Immature natural killer cell (primary cell): Measurements from ENCODE around the gene FCHSD1. TPM values are rescaled to one million over a fixed set of nuclear protein-coding genes. Genes with fewer than 3 reads are reported as not detected.

Source experiments
- DNase-seq, 3 donors: peaks; one replicate each; pipeline ENCODE4 v3.0.0; 2022; ENCODE audit warnings: mixed read lengths in 1 of 3
- H3K27ac Mint-ChIP-seq, 6 donors: one replicate each; pipeline ENCODE4 v1.8.0; 2020; ENCODE audit warnings: mixed read lengths in 6 of 6, mild to moderate bottlenecking in 5 of 6, inconsistent platforms in 4 of 6, moderate library complexity in 3 of 6
- H3K27me3 Mint-ChIP-seq, 3 donors: one replicate each; pipeline ENCODE4 v1.8.0; 2020 to 2021; ENCODE audit warnings: low read depth in 3 of 3, mild to moderate bottlenecking in 3 of 3, mixed read lengths in 3 of 3, moderate library complexity in 3 of 3, inconsistent platforms in 1 of 3
- H3K36me3 Mint-ChIP-seq, 3 donors: one replicate each; pipeline ENCODE4 v1.8.0; 2020; ENCODE audit warnings: mixed read lengths in 3 of 3, inconsistent platforms in 2 of 3, mild to moderate bottlenecking in 2 of 3
- H3K4me1 Mint-ChIP-seq, 2 donors: one replicate each; pipeline ENCODE4 v1.8.0; 2020; ENCODE audit warnings: inconsistent platforms in 2 of 2, mild to moderate bottlenecking in 2 of 2, mixed read lengths in 2 of 2, moderate library complexity in 1 of 2
- H3K4me3 Mint-ChIP-seq, 5 donors: one replicate each; pipeline ENCODE4 v1.8.0; 2020; ENCODE audit warnings: mild to moderate bottlenecking in 5 of 5, mixed read lengths in 5 of 5, inconsistent platforms in 3 of 5, moderate library complexity in 3 of 5
- H3K9me3 Mint-ChIP-seq, 6 donors: one replicate each; pipeline ENCODE4 v1.8.0; 2020; ENCODE audit warnings: mild to moderate bottlenecking in 6 of 6, mixed read lengths in 6 of 6, inconsistent platforms in 4 of 6, moderate library complexity in 3 of 6
- polyA plus RNA-seq, 3 donors: library from polyadenylated mRNA; unstranded; fragments of 300-500 nt; fragmentation: Illumina TruSeq; gene quantifications; one replicate each; pipeline ENCODE4 v1.2.3, GENCODE V29; 2021

Gene FCHSD1
- polyA plus RNA-seq, 3 donors from 2014 or later: 5.9 to 14.7 (median 10.9) TPM

- Mint-ChIP-seq H3K4me1 (peaks cover 81 to 85% of the 10 kb centered on the region in 2 donors), H3K27ac (peak overlapping the region; percentile 81 to 90 (median 84)), H3K9me3 (no peaks in the 10 kb centered on the region), H3K4me3 (peak overlapping the region; percentile 33 to 69 (median 54)), H3K27me3 (peaks cover 0 to 2% (median 2%) of the 10 kb centered on the region in 3 donors), H3K36me3 (peaks cover 0 to 7% (median 4%) of the 10 kb centered on the region in 3 donors)
- DNase-seq: no peak
Observed at GRCh38 chr5:141596867-141597266, 54.4 kb downstream of the FCHSD1 start.

GRCh38 chr5:141590127-141590526 is 61.1 kb downstream of the FCHSD1 start:
- H3K4me1 Mint-ChIP-seq: peaks cover 61 to 81% of the 10 kb centered on the region in 2 donors
- H3K9me3 Mint-ChIP-seq: no peaks in the 10 kb centered on the region
- peaks cover 3 to 13% (median 9%) of the 10 kb centered on the region in 3 donors for H3K36me3 Mint-ChIP-seq
- no peak for DNase-seq
- H3K27ac Mint-ChIP-seq: peak overlapping the region; percentile 22 to 83 (median 58)
- H3K27me3 Mint-ChIP-seq: peaks cover 0 to 1% (median 0%) of the 10 kb centered on the region in 3 donors
- no peak overlapping the region for H3K4me3 Mint-ChIP-seq

Other genes starting within 250 kb of the FCHSD1 start
- under 1 TPM in 1 of 3 donors, not detected in 2; 0.04 TPM for gene PCDHGA9, start 248.6 kb downstream of the FCHSD1 start, polyA plus RNA-seq
- 1 to 10 TPM in 1 of 3 donors, under 1 TPM in 1, not detected in 1; 0.38 to 1.9 TPM for gene PCDHGB6, start 243.4 kb downstream of the FCHSD1 start, polyA plus RNA-seq
- gene PCDHGA10, start 238.4 kb downstream of the FCHSD1 start, polyA plus RNA-seq: under 1 TPM in 1 of 3 donors, not detected in 2; 0.43 TPM
- under 1 TPM in 1 of 3 donors, not detected in 2; 0.13 TPM for gene PCDHGB7, start 233.7 kb downstream of the FCHSD1 start, polyA plus RNA-seq
- under 1 TPM in 1 of 3 donors, not detected in 2; 0.11 TPM for gene PCDHGA11, start 230.4 kb downstream of the FCHSD1 start, polyA plus RNA-seq
- under 1 TPM in 1 of 3 donors, not detected in 2; 0.25 TPM for gene PCDHGA12, start 220.9 kb downstream of the FCHSD1 start, polyA plus RNA-seq
- gene PCDHGC3, start 175.5 kb downstream of the FCHSD1 start, polyA plus RNA-seq: 1 to 10 TPM in 1 of 3 donors, under 1 TPM in 2; 0.63 to 1.3 (median 0.77) TPM
- not detected for gene PCDHGC4, start 166.4 kb downstream of the FCHSD1 start, polyA plus RNA-seq
- gene PCDHGC5, start 162.3 kb downstream of the FCHSD1 start, polyA plus RNA-seq: not detected
- gene DIAPH1, start 32.4 kb downstream of the FCHSD1 start, polyA plus RNA-seq: 100 to 1,000 TPM; 108 to 187 (median 123) TPM
- 100 to 1,000 TPM in 1 of 3 donors, 10 to 100 TPM in 2; 71.5 to 140 (median 80.6) TPM for gene HDAC3, start 14.6 kb downstream of the FCHSD1 start, polyA plus RNA-seq
- gene RELL2, start 14.4 kb downstream of the FCHSD1 start, polyA plus RNA-seq: 1 to 10 TPM; 1.0 to 3.1 (median 1.5) TPM
- 1 to 10 TPM in 1 of 3 donors, under 1 TPM in 1, not detected in 1; 0.68 to 1.3 TPM for gene ARAP3, start 30.8 kb upstream of the FCHSD1 start, polyA plus RNA-seq
- gene PCDH1, start 227.0 kb upstream of the FCHSD1 start, polyA plus RNA-seq: 10 to 100 TPM; 19.0 to 26.7 (median 21.8) TPM